T47D (cell line): ENCODE data around the gene FAXDC2.

Experiments used
- DNase-seq, 2 experiments: peaks; one replicate each; pipeline versions ENCODE4 v3.0.0 to v3.0.0-alpha.2; 2011 to 2012; ENCODE audit warnings: low read depth in 1 of 2, low spot score in 1 of 2
- JUND ChIP-seq: IDR thresholded peaks from 2 replicates; pipeline ENCODE4 v1.6.1; 2012; ENCODE audit warnings: low read depth
- in situ Hi-C: cut with HindIII; loops from 2 replicates; pipeline ENCODE4 v1.10.0; 2016; ENCODE audit warnings: low sequenced_read_pairs, low pct_unique_long_range_greater_than_20kb

FAXDC2 gene

GRCh38 chr5:154873791-154874331 is 23.5 kb upstream of the FAXDC2 start:
- no peak for DNase-seq
- TF ChIP-seq JUND, result no peak
- in situ Hi-C loops, result no loop called here

- in situ Hi-C loops, result no loop called here
Observed at GRCh38 chr5:154871734-154872133, 21.3 kb upstream of the FAXDC2 start.

GRCh38 chr5:154868702-154869101 is 18.3 kb upstream of the FAXDC2 start:
- in situ Hi-C loops, result no loop called here
- TF ChIP-seq JUND, result no peak
- DNase-seq, result peak in 1 of 2 experiments; percentile 64

More at GRCh38 chr5:154871734-154872133, 21.3 kb upstream of the FAXDC2 start:
- no peak for TF ChIP-seq JUND
- DNase-seq, result no peak

- DNase-seq, result no peak
- in situ Hi-C loops, result no loop called here
- TF ChIP-seq JUND, result no peak
Observed at GRCh38 chr5:154866841-154867240, 16.4 kb upstream of the FAXDC2 start.

- in situ Hi-C loops, result no loop called here
- TF ChIP-seq JUND, result no peak
- DNase-seq, result no peak
Observed at GRCh38 chr5:154865466-154866184, 15.2 kb upstream of the FAXDC2 start.

- in situ Hi-C loops, result no loop called here
- no peak for DNase-seq
- TF ChIP-seq JUND, result no peak
Observed at GRCh38 chr5:154863291-154864080, 13.1 kb upstream of the FAXDC2 start.

GRCh38 chr5:154862766-154863165 is 12.4 kb upstream of the FAXDC2 start:
- no peak for TF ChIP-seq JUND
- DNase-seq, result no peak
- in situ Hi-C loops, result no loop called here

- in situ Hi-C loops, result no loop called here
- TF ChIP-seq JUND, result no peak
- no peak for DNase-seq
Observed at GRCh38 chr5:154861946-154862345, 11.5 kb upstream of the FAXDC2 start.

GRCh38 chr5:154860765-154861164 is 10.4 kb upstream of the FAXDC2 start:
- TF ChIP-seq JUND, result no peak
- no peak for DNase-seq
- in situ Hi-C loops, result no loop called here

- no peak for DNase-seq
- in situ Hi-C loops, result no loop called here
- TF ChIP-seq JUND, result no peak
Observed at GRCh38 chr5:154860123-154860522, 9.7 kb upstream of the FAXDC2 start.

- no peak for TF ChIP-seq JUND
- in situ Hi-C loops, result no loop called here
- DNase-seq, result no peak
Observed at GRCh38 chr5:154858972-154859871, 8.8 kb upstream of the FAXDC2 start.

GRCh38 chr5:154858297-154858971 is 8.0 kb upstream of the FAXDC2 start, which contains the start of gene CNOT8:
Gene CNOT8, plus strand, starts transcription at chr5:154858627. Its CDS starts 4,652 bp downstream, at chr5:154863279.
- in situ Hi-C loops, result no loop called here
- peak; percentile 83 to 99 for DNase-seq
- TF ChIP-seq JUND, result no peak
